ENCODE measurements around the gene RAI1.
A peak's percentile ranks its signal among the peaks of the same experiment; 100 is the strongest.

RAI1 gene

GRCh38 chr17:17700251-17700969, 19.2 kb downstream of the RAI1 start:
- DNase-seq (ENCODE audit: low spot score) = peak; percentile 31

DNA sequence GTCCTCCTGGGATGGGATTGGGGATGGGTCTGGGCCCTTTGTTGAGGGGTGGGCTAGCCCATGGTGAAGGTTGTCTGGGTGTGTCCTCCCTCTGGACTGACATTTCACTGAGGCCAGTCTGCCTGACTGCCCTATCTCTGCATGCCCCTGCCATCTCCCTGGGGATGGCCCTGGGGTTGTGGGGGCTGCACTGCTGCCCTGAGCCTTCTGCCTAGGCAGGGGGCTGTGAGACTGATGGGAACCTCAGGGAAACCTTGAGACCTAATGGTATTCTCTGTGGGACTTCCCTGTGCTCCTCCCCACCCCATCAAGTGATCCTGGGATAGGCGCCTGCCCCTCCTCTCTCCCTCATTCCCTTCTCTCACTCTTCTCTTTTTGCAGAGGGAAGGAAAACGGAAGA, 19.9 kb downstream of the RAI1 start:
- no peak for DNase-seq (ENCODE audit: low spot score)

DNA sequence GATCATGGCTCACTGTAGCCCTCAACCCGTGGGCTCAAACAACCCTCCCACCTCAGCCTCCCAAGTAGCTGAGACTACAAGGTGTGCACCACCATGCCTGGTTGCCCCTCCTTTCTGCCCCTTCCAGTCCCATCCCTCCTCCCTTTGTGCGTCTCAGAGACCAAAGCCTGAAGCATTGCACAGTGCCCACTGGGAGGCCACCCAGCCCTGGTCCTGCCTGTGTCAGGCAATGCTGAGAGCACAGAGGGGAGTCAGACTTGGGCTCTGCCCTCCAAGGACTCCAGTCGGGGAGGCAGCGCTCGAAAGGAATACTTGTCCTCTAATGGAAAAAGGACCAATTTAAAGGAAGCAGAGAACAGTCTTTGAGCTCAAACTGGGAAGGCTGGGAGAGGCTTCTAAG, 20.4 kb downstream of the RAI1 start:
- DNase-seq (ENCODE audit: low spot score) = no peak

- no peak for DNase-seq (ENCODE audit: low spot score)
Observed at GRCh38 chr17:17702449-17703139, 21.3 kb downstream of the RAI1 start.

GRCh38 chr17:17703140-17703919, 22.1 kb downstream of the RAI1 start:
- DNase-seq (ENCODE audit: low spot score) = no peak

DNA sequence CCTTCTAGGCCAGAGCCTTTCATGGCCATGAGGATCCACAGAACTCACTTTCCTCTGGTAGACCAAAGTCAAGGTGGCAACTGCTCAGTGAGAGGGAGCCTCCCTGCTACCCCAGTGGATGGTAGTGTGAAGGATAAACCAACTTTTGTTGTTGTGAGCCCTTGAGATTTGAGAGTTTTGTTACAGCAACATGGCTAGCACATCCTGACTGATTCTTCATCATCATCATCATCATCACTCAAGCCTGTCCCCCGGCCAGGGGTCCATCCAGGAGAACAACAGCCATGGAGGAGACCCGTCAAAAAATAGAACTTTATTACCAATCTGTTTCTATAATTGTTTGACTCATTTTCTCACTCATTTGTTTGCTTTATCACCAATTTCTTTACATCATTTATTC, 23.7 kb downstream of the RAI1 start:
- no peak for DNase-seq (ENCODE audit: low spot score)

- no peak for DNase-seq (ENCODE audit: low spot score)
Observed at GRCh38 chr17:17706140-17707060, 25.1 kb downstream of the RAI1 start.

GRCh38 chr17:17708295-17708694, 27.0 kb downstream of the RAI1 start:
- no peak for DNase-seq (ENCODE audit: low spot score)

- DNase-seq (ENCODE audit: low spot score) = no peak
Observed at GRCh38 chr17:17708816-17709215, 27.6 kb downstream of the RAI1 start.

DNA sequence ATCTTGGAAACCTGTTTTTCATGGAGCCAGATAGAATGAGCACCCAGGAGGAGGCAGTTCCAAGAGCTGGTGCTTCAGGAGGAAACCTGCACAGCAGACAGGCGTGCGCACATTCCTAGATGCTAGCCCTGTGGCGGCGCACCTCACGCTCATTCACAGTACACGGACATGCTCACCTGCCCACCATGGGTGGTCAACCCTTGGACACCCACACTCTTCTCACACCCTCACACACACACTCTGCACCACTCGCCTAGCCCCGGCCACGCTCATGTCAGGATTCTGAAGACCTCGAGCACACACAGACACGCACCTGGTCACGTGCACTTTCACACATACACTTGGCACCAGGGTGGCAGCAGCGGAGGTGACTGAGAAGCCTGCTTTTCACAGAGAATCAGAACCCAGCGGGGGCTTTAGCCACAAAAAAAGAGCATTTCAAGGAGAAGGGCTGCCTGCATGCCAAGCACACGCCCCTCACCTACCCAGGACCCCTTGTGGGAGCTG, 28.6 kb downstream of the RAI1 start:
- DNase-seq (ENCODE audit: low spot score) = no peak

DNA sequence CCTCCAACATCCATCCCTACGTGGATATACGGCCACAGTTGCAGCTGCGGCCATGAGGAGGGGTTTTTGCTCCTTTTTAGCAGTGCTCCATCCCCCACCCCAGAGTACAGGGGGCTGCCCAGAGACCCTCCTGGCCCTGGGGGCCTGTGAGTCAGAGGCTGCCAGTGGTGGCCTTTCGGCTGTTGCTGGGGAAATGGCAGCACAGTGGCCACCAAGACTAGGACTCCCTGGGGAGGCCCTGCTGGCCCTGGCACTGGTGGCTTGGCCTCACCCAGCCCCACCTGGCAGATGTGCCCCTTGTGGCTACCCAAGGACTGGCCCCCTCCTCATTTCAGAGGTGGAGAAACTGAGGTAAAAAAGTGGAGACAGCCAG, 29.1 kb downstream of the RAI1 start:
- no peak for DNase-seq (ENCODE audit: low spot score)

- DNase-seq (ENCODE audit: low spot score) = peak; percentile 90
Observed at GRCh38 chr17:17710728-17711541, 29.7 kb downstream of the RAI1 start.

DNA sequence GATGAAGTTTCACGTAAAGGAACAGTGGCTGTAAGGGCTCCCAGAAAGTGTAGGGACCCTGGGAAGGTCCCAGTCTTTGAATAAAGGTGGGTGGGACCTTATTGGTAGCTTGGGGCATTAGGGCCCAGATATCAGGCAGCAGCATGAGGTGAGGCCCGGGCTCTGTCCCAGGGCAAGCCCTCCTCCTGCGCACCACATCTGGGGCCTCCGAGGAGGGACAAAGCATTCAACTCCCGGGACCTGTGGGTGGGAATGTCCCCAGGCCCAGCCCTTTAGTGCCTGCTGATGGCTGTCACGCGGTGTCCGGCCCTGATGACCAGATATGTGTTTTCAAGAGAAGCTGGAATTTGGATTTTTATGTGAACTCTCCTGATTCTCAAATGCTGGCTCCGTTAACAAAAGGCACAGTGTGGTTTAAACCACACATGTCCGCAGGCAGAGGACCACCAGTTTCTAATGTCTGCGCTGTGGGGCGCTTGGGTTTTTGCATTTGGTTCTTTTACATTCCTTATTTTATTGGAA, 30.4 kb downstream of the RAI1 start:
- DNase-seq (ENCODE audit: low spot score) = no peak

GRCh38 chr17:17712268-17712924, 31.1 kb downstream of the RAI1 start:
- DNase-seq (ENCODE audit: low spot score) = no peak

DNA sequence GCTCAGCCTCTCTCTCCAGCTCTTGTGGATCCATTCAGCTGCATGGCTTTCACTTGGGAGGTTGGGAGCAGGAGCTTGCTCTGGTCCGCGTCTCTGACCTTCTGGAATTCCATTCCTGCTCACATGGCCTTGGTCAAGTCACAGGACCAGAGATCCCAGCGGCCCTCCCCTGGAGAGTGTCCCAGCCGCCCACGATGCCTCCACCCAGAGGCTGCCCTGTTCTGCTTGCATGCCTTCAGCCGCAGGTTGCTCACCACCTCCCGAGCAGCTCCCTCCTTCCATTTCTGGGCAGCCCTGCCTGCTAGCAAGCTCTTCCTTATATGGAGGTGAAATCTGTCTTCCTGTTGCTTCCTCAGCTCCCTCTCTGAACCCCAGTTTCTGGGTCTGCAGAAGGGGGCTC, 32.6 kb downstream of the RAI1 start:
- no peak for DNase-seq (ENCODE audit: low spot score)

DNA sequence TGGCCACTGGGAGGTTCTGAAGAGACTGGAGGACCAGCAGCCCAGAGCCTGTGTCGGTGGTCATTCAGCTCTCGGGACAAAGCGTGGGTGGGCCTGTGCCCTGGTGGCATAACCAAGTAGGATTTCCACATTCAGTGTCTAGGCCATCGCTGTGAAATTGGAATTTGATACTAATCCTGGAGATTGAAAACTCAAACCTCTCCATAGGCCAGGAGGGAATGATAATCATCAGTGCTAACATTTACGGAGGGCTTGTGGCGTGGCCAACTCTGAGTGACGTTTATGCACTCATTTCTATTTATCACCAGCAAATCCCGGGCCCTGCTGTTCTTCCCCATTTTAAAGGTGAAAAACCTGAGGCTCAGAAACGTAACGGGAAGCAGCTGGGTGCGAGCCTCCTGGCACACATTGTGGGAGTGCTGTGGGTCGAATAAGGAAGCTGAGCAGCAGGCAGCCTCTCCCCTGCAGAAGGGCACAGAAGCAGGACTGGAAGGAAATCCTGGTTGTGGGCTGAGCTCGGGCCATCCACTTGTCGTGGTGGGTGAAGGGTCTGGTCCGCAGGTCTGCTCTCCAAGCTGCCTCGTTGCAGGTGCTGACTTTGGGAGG, 33.1 kb downstream of the RAI1 start:
- DNase-seq (ENCODE audit: low spot score) = no peak

- no peak for DNase-seq (ENCODE audit: low spot score)
Observed at GRCh38 chr17:17714879-17715278, 33.6 kb downstream of the RAI1 start.

GRCh38 chr17:17716837-17717523, 35.7 kb downstream of the RAI1 start:
- DNase-seq (ENCODE audit: low spot score) = no peak

DNA sequence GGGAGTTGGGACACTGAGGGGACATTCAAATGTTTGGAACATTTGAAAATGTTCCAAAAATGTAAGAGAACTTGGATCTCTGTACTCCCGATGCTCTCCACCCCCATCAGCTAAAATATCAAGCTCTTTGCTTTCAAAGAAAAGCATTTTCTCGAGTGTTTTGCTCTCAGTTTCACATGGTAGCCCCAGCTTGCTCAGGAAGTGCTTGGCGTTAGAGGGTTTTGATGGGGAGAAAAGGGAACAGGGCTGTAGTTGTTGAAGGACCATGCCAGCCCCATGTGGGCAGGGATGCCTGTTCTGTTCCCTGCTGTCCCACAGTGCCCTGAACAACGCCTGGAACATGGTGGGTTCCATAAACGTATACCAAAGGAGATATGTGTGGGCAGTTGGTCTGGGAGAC, 37.0 kb downstream of the RAI1 start:
- DNase-seq (ENCODE audit: low spot score) = no peak

All from SW480 (cell line).